GM23338 (cell line): ENCODE data around the gene BCO1.

ENCODE experiments used
- CREB1 ChIP-seq: fragments of 250-450 bp; sonication (Bioruptor Pico); IDR thresholded peaks from 2 replicates; pipeline ENCODE4 v1.5.0; 2020; ENCODE audit warnings: low read depth, mild to moderate bottlenecking, moderate library complexity
- CTCF ChIP-seq, 2 experiments: fragments of 200-600 bp in 1 of 2; sonication (generic) in 1 of 2; conservative IDR thresholded peaks; 2 replicates each; pipeline versions ENCODE4 v1.5.1 to v1.6.1; 2016 to 2017; ENCODE audit warnings: antibody characterized with exemption in 2 of 2, low read depth in 2 of 2, mild to moderate bottlenecking in 2 of 2, moderate library complexity in 1 of 2
- ETS1 ChIP-seq: IDR thresholded peaks from 2 replicates; pipeline ENCODE4 v1.6.1; 2016; ENCODE audit warnings: antibody characterized with exemption
- EZH2 ChIP-seq: fragments of 200-600 bp; sonication (generic); IDR thresholded peaks from one replicate; pipeline ENCODE4 v1.8.0; 2017; ENCODE audit warnings: antibody characterized with exemption, mild to moderate bottlenecking, low read depth; ENCODE audit not compliant: unreplicated experiment
- EZH2phosphoT487 ChIP-seq: fragments of 200-600 bp; sonication (generic); IDR thresholded peaks from one replicate; pipeline ENCODE4 v1.8.1; 2018; ENCODE audit warnings: antibody characterized with exemption; ENCODE audit not compliant: unreplicated experiment
- JUNB ChIP-seq: IDR thresholded peaks from one replicate; pipeline ENCODE4 v1.6.1; 2016; ENCODE audit warnings: antibody characterized with exemption; ENCODE audit not compliant: unreplicated experiment
- NANOG ChIP-seq: IDR thresholded peaks from 2 replicates; pipeline ENCODE4 v1.6.1; 2016; ENCODE audit warnings: antibody characterized with exemption, borderline replicate concordance
- POLR2AphosphoS5 ChIP-seq: IDR thresholded peaks from 2 replicates; pipeline ENCODE4 v1.6.1; 2016; ENCODE audit warnings: antibody characterized with exemption, low read depth
- REST ChIP-seq: IDR thresholded peaks from one replicate; pipeline ENCODE4 v1.6.1; 2018; ENCODE audit warnings: antibody characterized with exemption; ENCODE audit not compliant: unreplicated experiment
- STAT1 ChIP-seq: IDR thresholded peaks from one replicate; pipeline ENCODE4 v1.6.1; 2016; ENCODE audit warnings: antibody characterized with exemption; ENCODE audit not compliant: unreplicated experiment
- ZNF114 ChIP-seq: fragments of 250-450 bp; sonication (Bioruptor Pico); IDR thresholded peaks from 2 replicates; pipeline ENCODE4 v1.5.0; 2020; ENCODE audit warnings: mild to moderate bottlenecking, moderate library complexity
- ZNF462 ChIP-seq: fragments of 250-450 bp; sonication (Bioruptor Pico); IDR thresholded peaks from 2 replicates; pipeline ENCODE4 v1.5.0; 2020; ENCODE audit warnings: mild to moderate bottlenecking, moderate library complexity

GRCh38 chr16:81313701-81314602, 75.5 kb downstream of the BCO1 start:
- TF ChIP-seq STAT1 (no peak), CTCF (conservative IDR thresholded peaks at IDR 0.05; ENCODE audit: low read depth in 2 of 2) (no peak), REST (no peak), EZH2phosphoT487 (no peak), POLR2AphosphoS5 (no peak), CREB1 (no peak), EZH2 (no peak), JUNB (no peak), NANOG (no peak), ZNF462 (no peak), ZNF114 (no peak), ETS1 (no peak)
